KBM-7 (cell line): ENCODE measurements around the gene C3orf22.
"Not testable (repeated sequence)": the region's sequence is repeated elsewhere in the genome, so short reads cannot be mapped to it uniquely, and the experiment has no call there.

Experiments used
- DNase-seq: peaks from one replicate; pipeline ENCODE4 v3.0.0-alpha.2; 2015
- in situ Hi-C: fragments of 300-500 bp; cut with MboI; formaldehyde crosslinking; loops from 2 replicates; pipeline ENCODE4 v1.14.3; 2020; ENCODE audit warnings: low sequenced_read_pairs, low pct_unique_long_range_greater_than_20kb, mixed read lengths

C3orf22 gene, protein sequence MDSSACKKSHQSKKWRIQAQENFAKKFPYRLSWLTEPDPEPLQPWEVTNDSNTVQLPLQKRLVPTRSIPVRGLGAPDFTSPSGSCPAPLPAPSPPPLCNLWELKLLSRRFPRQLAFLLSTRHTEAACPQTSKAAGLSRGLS

GRCh38 chr3:126558336-126559071 is at the start of gene C3orf22:
TSS of gene C3orf22 (minus strand) at chr3:126558932. CDS start at chr3:126553390, 5,542 bp downstream.
- DNase-seq, result no peak
- in situ Hi-C loops, result no loop called here

DNA sequence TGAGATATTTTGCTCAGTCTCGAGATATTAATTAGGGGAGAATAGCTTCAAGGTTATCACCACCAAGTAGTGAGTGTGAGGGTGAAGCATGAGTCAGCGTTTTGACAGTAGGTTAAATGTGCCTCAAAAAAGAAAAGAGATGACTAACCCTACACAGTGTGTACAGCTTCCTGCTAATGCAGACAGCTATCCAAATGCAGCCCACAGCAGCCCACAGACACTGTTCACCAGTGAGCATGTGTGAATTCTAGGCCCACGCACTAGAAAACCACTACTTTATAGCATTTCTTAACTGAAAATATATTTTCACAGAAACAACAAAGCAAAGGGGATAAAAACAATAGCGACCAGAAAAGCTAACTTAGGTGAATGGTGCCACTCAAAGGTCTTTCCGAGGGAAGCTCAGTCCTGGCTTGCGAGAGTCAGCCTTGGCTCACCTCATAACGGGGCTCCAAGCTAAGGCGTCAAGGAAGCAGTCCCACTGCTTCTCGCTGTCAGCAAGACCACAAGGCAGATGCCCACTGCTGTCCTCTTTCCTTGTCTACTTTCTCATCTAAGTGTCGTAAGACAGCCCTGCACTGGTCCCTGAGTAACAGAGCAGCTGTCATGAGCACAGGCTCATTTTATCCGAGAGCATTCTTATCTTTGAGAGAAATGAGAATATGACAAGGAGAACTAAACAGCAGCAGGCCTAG is 48.6 kb upstream of the C3orf22 start:
- peak; percentile 19 for DNase-seq

GRCh38 chr3:126606001-126606400 is 47.3 kb upstream of the C3orf22 start:
- in situ Hi-C loops, result no loop called here
- no peak for DNase-seq

More for the DNA sequence above, 48.6 kb upstream of the C3orf22 start:
- in situ Hi-C loops, result no loop called here

- DNase-seq, result no peak
- in situ Hi-C loops, result no loop called here
Measured at GRCh38 chr3:126604691-126605090, 46.0 kb upstream of the C3orf22 start.

- no peak for DNase-seq
- in situ Hi-C loops, result no loop called here
Measured at GRCh38 chr3:126599101-126599500, 40.4 kb upstream of the C3orf22 start.

- in situ Hi-C loops, DNase-seq: not testable (repeated sequence)
Measured at GRCh38 chr3:126595479-126595878, 36.7 kb upstream of the C3orf22 start.

GRCh38 chr3:126591515-126591914 is 32.8 kb upstream of the C3orf22 start:
- in situ Hi-C loops, DNase-seq: not testable (repeated sequence)

DNA sequence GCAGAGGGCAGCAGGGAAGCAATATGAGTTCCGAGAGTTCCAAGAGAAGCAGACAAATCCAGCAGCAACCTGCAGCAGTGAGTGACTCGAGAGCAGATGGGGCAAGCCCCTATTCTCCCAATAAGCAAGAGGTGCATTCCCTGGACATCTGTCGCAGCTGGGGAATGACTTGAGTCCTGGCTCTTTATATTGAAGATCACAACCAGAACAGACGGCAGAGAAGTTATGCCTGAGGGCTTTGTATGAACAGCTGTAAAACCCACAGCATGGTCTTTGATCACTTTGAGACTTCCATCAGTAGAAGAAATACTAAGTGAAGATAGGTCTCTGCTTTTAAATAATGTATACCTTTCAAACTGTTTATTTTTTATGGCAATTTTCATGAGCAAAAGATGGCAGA is 23.6 kb upstream of the C3orf22 start:
- DNase-seq, result no peak
- in situ Hi-C loops, result no loop called here

DNA sequence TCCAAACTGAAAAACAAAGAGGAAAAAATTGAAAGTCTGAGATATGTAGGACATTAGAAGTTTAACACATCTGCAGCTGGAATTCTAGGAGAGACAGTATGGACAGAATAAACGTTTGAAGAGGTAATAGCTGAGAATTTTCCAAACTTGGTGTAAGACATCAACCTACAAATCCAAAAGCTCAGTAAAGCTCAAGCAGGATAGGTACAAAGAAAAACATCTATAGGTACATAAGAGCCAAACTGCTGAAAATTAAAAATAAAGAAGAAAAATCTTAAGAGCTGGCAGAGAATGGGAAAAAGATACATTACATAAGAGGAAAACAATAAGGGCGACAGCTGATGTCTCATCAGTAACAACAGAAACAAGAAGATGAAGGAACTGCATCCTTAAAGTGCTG is 22.8 kb upstream of the C3orf22 start:
- in situ Hi-C loops, result no loop called here
- no peak for DNase-seq

DNA sequence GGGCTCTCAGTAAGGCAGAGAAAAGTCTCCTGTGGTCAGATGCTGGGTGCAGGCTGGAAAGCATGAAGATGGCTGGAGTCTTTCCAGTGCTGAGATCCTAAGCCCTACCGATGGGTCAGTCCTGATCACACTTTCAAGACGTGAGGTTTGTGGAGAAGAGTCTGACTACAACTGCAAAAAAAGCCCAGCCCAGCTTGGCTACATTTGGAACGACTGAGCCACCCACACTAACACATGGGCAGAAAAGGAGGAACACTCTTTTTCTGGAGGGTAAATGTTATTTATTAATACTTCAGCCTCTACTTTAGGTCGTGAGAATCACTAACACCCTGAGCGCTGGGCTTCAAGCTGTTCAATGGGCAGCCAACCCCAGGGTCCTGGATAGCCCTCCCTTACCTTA is 22.0 kb upstream of the C3orf22 start:
- no peak for DNase-seq
- in situ Hi-C loops, result no loop called here

- in situ Hi-C loops, result no loop called here
- DNase-seq, result no peak
Measured at GRCh38 chr3:126578702-126579101, 20.0 kb upstream of the C3orf22 start.

DNA sequence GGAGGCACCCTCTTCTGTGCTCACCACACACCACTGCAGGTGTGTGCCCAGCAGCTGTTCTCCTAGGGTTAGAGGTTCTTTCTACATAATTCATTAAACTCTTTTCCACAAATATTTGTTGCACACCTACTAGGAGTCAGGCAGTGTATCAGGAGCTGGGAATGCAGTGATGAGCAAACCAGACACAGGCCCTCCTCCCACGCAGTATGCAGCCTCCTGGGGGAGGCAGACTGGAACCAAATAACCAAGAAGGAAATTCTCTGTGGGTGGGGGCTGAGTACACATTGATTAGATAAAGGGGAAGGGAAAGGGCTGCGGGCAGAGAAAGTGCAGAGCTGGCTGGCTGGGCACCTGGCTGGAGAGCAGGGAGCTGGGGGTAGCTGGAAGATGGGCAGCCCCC is 18.5 kb upstream of the C3orf22 start:
- DNase-seq, result peak; percentile 8
- in situ Hi-C loops, result no loop called here

GRCh38 chr3:126573492-126574117 is 14.9 kb upstream of the C3orf22 start:
- no peak for DNase-seq
- in situ Hi-C loops, result no loop called here

DNA sequence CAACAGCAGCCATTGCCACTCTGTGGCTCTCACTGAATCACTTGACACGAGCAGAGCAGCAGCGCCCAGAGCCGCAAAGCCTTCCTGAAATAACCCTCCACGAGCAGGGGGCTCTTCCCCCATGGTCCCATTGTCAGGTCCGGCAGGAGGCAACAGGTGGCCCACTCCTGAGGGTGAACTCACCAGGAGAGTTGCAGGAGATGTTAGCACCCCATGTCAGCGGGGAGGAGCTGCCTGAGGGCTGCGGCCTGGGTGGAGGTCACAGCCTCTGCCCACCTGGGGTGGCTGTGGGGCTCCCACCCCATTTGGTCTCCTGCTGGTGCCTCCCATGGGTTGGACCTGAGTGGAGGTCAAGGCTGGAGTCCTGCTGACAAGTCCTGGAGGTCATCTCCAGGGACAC is 12.3 kb upstream of the C3orf22 start:
- in situ Hi-C loops, result no loop called here
- no peak for DNase-seq

- no peak for DNase-seq
- in situ Hi-C loops, result no loop called here
Measured at GRCh38 chr3:126570103-126570541, 11.4 kb upstream of the C3orf22 start.

- DNase-seq, result no peak
- in situ Hi-C loops, result no loop called here
Measured at GRCh38 chr3:126569390-126569975, 10.8 kb upstream of the C3orf22 start.

GRCh38 chr3:126568776-126569342 is 10.1 kb upstream of the C3orf22 start:
- DNase-seq, result no peak
- in situ Hi-C loops, result no loop called here

- no peak for DNase-seq
- in situ Hi-C loops, result no loop called here
Measured at GRCh38 chr3:126567696-126568438, 9.1 kb upstream of the C3orf22 start.
